ENCODE data around the gene KIF17.
A peak's percentile ranks its signal among the peaks of the same experiment; 100 is the strongest.

GRCh38 chr1:20731057-20731991 lies 13.5 kb upstream of the KIF17 start:
- TF ChIP-seq RAD21 (conservative IDR thresholded peaks at IDR 0.05 in 1 of 2, IDR thresholded peaks at IDR 0.05 in 1 of 2), result no peak
- TF ChIP-seq CTCF (IDR thresholded peaks at IDR 0.05), result no peak
- TF ChIP-seq REST (IDR thresholded peaks at IDR 0.05), result peak; percentile 29; the same call in 1 of the 2 replicates
- no peak for TF ChIP-seq JUNB (IDR thresholded peaks at IDR 0.05)
